Astrocyte of the spinal cord (primary cell): ENCODE measurements around the gene NIPSNAP3A.
A peak's percentile ranks its signal among the peaks of the same experiment; 100 is the strongest.
"Not testable (repeated sequence)": the region's sequence is repeated elsewhere in the genome, so short reads cannot be mapped to it uniquely, and the experiment has no call there.

Experiments
- DNase-seq: peaks from one replicate; pipeline ENCODE4 v3.0.0; 2011; ENCODE audit warnings: low read depth, low spot score
- H3K4me3 ChIP-seq: 2 replicates; pipeline ENCODE4 v1.5.1; 2011; ENCODE audit warnings: low read depth, mild to moderate bottlenecking, low read length, moderate library complexity
- in situ Hi-C: cut with HindIII; loops from 2 replicates; pipeline ENCODE4 v1.10.0; 2017; ENCODE audit warnings: low sequenced_read_pairs
- TF ChIP-seq, protein P1 (sequence below): IDR thresholded peaks from 2 replicates; pipeline ENCODE4 v1.5.1; 2012; ENCODE audit warnings: low read depth, mild to moderate bottlenecking, low read length, inconsistent platforms

Gene NIPSNAP3A

DNA sequence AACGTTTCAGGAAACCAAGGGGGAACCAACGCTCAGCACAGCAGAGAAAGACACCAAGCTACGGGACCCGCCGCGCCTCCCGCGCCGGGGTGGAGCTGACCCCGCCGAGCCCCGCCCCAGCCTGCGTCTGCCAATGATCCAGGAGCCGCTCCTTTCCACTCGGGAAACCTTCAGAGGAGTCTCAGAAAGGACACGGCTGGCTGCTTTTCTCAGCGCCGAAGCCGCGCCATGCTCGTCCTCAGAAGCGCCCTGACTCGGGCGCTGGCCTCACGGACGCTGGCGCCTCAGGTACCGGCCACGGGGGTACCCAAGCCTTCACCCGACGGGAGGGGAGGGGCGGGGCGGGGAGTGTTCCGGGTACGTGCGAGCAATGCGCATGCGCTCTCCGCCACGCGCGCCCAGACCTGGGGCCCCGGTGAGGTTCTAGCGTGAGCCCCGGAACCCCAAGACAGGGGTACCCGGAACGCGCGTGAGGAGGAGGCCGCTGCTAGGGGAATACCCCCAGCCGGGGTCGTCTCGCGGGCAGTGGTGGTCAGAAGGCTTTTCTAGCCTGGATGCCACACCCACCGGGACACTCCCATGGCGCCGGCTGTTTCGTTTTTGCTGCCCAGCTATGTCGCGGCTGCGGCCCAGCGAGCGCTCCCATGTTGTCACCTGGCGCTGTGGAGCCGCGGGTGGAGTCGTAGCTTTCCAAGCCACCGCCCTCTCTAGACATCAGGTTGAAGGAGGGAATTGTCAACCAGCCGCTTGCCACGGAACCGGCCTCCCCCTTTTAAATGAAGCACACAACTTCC lies at the start of gene NIPSNAP3A:
NIPSNAP3A (plus strand) TSS at position 119 of the 794 bp plus-strand sequence; CDS start at position 229, 110 bp downstream.
- TF ChIP-seq, protein P1, sequence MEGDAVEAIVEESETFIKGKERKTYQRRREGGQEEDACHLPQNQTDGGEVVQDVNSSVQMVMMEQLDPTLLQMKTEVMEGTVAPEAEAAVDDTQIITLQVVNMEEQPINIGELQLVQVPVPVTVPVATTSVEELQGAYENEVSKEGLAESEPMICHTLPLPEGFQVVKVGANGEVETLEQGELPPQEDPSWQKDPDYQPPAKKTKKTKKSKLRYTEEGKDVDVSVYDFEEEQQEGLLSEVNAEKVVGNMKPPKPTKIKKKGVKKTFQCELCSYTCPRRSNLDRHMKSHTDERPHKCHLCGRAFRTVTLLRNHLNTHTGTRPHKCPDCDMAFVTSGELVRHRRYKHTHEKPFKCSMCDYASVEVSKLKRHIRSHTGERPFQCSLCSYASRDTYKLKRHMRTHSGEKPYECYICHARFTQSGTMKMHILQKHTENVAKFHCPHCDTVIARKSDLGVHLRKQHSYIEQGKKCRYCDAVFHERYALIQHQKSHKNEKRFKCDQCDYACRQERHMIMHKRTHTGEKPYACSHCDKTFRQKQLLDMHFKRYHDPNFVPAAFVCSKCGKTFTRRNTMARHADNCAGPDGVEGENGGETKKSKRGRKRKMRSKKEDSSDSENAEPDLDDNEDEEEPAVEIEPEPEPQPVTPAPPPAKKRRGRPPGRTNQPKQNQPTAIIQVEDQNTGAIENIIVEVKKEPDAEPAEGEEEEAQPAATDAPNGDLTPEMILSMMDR, result no peak
- H3K4me3 ChIP-seq, result peak within 1 kb of the TSS; percentile 86
- DNase-seq, result peak; percentile 84
- in situ Hi-C loops, result no loop called here

DNA sequence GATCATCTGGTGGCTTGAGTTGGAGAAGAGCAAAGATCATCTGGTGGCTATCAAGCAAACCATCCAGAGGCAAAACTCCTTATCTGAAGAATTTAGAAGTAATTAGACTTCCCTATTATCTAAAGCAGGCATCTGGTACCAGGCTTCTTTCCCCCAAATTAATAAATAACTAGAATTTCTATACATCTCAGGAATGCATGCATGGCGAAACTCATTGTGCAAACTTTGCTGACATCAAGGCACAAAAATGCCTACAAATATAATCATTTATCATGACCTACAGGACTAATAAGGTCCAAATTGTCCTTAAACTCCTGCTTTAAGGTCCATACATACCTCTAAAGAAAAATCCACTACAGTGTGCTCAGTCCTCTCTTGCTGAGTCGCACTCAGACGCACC lies 47.2 kb upstream of the NIPSNAP3A start:
- no peak overlapping the region for H3K4me3 ChIP-seq
- no peak for DNase-seq
- TF ChIP-seq, protein P1, result no peak
- in situ Hi-C loops, result no loop called here

DNA sequence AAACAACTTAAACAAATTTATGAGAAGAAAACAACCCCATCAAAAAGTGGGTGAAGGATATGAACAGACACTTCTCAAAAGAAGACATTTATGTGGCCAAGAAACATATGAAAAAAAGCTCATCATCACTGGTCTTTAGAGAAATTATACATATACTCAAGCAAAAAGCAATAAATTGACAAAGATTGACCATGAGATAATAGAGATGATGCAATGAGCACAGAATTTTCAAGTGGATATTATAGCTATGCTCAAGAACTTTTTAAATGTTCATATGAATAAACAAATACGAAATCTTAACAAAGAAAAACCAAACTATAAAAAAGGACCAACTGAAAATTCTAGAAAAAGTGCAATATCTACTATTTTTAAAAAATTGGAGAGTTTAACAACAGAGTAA lies 38.7 kb upstream of the NIPSNAP3A start:
- in situ Hi-C loops, H3K4me3 ChIP-seq, DNase-seq: not testable (repeated sequence)

DNA sequence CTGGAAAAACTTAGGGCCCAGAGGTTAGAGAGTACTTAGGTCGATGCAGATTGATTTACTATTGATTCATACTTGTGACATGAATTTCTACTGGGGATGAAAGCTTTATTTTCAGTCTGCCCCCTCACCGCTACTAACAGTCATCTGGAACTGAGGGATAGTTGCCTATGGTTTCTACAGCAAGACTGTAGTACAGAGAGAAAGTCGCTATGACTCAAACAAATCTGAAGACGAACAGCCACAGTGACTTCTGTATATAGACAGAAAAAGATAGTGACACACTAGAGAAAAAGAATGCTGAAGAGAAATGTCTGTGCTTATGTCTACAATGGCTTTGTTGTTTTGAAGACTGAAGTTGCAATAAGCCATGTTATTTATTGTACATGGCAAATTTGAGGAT lies 35.9 kb upstream of the NIPSNAP3A start:
- in situ Hi-C loops, result no loop called here
- DNase-seq, result no peak
- H3K4me3 ChIP-seq, result no peak overlapping the region
- TF ChIP-seq, protein P1, result no peak

DNA sequence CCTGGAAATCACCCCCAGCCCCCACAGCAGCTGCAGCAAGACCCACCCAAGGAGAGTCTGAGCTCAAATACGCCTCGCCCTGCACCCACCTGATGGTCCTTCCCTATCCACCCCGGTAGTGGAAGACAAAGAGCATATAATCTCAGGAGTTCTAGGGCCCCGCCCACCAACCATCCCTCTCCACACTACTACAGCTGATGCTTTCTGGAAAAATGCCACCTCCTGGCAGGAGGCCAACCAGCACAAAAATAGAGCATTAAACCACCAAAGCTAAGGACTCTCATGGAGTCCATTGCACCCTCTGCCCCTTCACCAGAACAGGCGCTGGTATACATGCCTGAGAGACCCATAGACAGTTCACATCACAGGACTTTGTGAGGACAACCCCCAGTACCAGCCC lies 22.5 kb upstream of the NIPSNAP3A start:
- no peak overlapping the region for H3K4me3 ChIP-seq
- in situ Hi-C loops, result no loop called here
- no peak for DNase-seq
- TF ChIP-seq, protein P1, result no peak

DNA sequence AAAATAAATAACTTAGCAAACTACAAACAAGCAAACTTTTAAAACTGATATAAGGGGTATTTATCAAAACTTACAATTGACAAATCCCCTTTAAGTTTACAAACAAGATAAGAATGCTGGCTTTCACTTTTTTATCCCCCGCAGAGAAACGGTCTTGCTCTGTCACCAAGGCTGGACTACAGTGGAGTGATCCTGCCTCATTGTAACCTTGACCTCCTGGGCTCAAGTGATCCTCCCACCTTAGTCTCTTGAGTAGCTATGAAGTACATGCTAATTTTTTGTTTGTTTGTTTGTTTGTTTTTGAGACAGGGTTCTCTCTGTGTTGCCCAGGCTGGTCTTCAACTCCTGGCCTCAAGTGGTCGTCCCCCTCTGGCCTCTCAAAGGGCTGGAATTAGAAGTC lies 9.0 kb upstream of the NIPSNAP3A start:
- in situ Hi-C loops, result no loop called here
- no peak overlapping the region for H3K4me3 ChIP-seq
- TF ChIP-seq, protein P1, result no peak
- DNase-seq, result no peak

DNA sequence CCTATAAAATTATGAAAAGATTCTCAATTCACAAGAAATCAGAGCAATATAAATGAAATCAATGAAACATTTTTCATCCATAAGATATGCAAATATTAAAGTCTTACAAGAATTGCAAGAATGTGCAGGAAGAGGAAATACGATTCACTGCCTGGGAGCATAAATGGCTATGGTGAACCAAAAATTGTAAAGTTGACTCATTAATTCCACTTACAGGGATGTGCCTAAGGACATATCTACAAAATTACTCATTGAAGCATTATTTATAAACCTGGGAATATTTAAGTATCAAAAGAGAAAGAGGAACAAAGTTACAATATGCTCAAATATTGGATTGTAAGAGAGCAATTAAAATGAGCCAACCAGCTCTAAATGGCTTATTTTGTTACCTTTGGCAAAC lies 6.9 kb upstream of the NIPSNAP3A start:
- TF ChIP-seq, protein P1, result no peak
- in situ Hi-C loops, result no loop called here
- DNase-seq, result peak; percentile 32
- H3K4me3 ChIP-seq, result no peak overlapping the region
